C4-2B (cell line): Measurements from ENCODE around the gene PHACTR1.

Experiments used
- H3K27ac ChIP-seq: fragments of 450-650 bp; 2 replicates; pipeline ENCODE4 v1.5.1; 2017
- ZFX ChIP-seq: fragments of 450-650 bp; IDR thresholded peaks from 2 replicates; pipeline ENCODE4 v1.6.1; 2017
- TF ChIP-seq, protein P1 (sequence below): fragments of 450-650 bp; conservative IDR thresholded peaks from 2 replicates; pipeline ENCODE4 v1.5.1; 2017; ENCODE audit warnings: mild to moderate bottlenecking

Gene PHACTR1

DNA sequence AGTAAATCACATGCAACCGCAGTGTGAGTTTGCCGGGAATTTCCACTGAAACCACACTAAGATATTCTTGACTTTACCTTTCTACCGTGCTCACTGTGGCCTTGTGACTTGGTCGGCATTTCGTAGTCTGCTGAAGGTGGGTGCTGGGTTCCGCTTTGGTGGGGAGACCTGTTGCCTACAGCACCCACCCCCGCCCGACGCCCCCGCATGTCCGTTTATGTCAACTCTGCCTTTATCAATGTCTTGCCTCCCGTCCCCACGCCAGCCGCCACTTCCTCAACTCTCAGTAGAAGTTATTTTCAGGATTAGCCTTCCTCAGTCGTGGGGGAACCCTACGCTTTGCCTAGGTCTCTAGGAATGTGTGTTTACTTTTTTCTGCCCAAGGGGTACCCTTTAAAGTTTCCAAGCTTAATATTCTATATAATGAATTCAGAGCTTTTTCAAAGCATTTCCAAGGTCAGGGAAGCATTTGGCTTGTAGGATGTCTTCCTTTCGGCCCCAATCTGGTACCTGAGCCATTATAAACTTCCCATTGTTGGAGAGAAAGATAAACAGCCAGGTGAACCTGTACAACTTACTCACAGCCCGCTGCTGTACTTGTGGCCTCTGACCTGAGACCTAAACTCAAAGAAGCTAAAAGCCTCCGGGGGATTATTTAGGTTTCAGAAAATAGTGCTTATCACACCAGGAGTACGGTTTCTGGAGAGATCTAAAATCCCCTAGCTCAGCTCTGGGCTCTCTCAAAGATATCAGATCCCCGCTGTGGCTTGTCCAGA lies 557.6 kb downstream of the PHACTR1 start:
- no peak overlapping the region for H3K27ac ChIP-seq
- no peak for TF ChIP-seq ZFX
- TF ChIP-seq, protein P1, sequence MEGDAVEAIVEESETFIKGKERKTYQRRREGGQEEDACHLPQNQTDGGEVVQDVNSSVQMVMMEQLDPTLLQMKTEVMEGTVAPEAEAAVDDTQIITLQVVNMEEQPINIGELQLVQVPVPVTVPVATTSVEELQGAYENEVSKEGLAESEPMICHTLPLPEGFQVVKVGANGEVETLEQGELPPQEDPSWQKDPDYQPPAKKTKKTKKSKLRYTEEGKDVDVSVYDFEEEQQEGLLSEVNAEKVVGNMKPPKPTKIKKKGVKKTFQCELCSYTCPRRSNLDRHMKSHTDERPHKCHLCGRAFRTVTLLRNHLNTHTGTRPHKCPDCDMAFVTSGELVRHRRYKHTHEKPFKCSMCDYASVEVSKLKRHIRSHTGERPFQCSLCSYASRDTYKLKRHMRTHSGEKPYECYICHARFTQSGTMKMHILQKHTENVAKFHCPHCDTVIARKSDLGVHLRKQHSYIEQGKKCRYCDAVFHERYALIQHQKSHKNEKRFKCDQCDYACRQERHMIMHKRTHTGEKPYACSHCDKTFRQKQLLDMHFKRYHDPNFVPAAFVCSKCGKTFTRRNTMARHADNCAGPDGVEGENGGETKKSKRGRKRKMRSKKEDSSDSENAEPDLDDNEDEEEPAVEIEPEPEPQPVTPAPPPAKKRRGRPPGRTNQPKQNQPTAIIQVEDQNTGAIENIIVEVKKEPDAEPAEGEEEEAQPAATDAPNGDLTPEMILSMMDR, result no peak

DNA sequence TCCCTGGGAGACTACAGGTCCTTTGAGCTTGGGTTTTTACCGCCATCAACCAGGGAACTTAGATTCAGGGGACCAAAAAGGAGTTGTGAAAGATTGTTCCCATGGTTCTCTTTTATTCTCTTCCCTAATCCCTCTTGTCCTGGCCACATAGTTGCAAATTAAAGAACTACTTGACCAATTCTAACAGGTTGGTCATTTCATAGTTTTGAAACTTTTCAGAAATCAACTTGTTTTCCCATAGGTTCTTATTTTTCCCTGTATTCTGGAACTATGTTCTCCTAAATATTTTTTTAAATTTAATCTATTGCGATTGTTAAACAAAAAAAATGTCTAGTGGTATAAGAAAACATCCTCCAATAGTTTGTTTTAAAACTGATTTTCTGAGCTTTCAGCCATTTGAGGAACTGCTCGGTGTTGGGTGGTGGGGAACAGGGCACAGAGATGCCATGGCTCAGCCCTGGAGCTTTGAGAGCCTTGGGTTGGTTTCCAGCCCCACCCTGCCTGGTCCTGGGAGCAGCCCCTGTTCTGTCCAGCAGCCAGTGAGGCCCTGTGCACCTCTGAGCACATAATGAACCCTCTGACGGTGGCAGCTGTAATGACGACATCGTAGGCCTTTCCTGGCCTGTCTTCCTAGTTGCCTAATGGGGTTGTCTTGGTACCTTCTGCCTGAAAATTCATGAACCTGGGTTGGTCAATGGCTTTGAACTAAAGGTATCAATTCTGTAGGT lies 558.3 kb downstream of the PHACTR1 start:
- no peak overlapping the region for H3K27ac ChIP-seq

DNA sequence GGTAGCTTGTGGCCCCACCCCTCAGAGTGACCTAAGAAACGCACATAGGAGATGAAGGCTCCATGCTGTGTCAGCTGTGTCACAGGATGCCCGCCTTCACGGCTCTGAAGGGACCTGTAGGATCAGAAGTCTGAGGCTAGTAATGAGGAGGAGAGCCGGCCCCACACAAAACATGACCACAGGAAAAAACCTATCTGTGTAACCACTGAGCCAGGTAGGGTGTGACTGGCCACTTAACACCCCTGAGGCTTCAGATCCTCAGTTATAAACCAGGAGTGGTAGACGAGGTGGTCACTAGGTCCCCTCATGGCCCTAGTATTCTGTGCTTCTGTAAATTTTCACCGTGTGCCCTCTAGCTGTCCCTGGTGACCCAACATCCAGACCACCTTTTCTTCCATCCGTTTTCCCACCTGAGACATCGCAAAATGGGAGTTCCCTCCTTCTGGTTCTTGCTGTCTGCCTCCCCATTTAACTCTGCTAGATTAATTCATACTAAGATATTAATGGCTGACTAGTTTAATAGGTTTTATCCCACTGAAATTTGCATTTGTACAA lies 558.9 kb downstream of the PHACTR1 start:
- no peak overlapping the region for H3K27ac ChIP-seq
- TF ChIP-seq ZFX, result no peak
- TF ChIP-seq, protein P1, result no peak

More for the DNA sequence above, 558.3 kb downstream of the PHACTR1 start:
- TF ChIP-seq ZFX, result no peak
- TF ChIP-seq, protein P1, result no peak

DNA sequence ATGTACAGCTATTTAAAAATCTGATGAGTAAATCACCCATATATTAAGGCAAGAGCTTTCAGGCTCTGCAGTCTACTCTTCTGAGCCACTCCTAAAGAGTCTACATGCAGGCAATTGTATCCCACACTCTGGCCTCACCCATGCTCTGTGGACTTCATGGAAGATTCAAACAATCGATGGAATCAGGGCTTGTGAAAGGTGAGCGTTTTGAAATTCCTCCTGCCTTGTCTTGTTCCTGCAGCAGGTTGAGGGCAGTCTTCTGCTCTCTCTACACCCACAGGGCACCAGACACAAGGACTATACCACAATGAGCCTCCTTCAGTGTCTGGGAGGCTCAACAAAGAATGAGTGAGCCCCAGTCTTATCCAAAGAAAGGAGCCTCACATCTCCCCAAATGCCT lies 560.7 kb downstream of the PHACTR1 start:
- no peak for TF ChIP-seq ZFX
- TF ChIP-seq, protein P1, result no peak
- no peak overlapping the region for H3K27ac ChIP-seq

DNA sequence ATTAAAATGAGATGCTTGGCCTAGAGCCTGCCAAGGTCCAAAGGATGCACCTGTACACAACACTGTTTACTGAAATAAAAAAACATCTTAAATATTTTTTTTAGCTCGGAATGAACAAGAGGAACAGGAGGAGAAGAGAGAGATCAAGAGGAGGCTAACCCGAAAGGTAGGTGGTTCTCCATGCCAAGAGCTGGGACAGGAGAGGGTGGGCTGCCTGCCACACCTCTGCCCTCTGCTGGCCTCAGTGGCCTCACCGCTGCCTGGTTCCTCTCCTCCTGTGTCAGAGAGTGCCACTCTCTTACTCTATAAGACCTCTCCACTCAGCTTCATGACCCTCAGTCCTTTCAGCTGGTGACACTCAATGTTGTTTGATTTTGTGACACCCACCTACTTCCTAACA lies 561.6 kb downstream of the PHACTR1 start:
- TF ChIP-seq, protein P1, result no peak; the same call in 1 of the 2 replicates
- TF ChIP-seq ZFX, result no peak
- no peak overlapping the region for H3K27ac ChIP-seq

DNA sequence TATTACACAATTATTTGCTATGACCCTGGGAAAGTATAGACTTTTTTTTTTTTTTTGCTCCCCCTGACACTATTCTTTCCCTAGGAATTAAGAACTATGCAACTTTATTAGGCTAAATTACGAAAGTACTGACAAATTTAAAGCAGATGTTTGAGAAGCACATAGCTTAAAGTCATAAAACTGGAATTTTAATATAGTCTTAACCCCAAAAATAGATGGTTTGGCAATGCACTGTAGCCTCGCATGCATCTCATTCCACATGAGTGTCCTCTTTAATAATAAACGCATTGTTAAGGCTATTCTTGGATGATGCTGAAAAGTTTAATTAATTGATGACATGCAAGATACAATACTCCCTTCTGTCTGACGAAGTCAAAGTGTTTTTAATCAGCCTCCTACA lies 562.4 kb downstream of the PHACTR1 start:
- H3K27ac ChIP-seq, result no peak overlapping the region
- TF ChIP-seq, protein P1, result no peak
- no peak for TF ChIP-seq ZFX

DNA sequence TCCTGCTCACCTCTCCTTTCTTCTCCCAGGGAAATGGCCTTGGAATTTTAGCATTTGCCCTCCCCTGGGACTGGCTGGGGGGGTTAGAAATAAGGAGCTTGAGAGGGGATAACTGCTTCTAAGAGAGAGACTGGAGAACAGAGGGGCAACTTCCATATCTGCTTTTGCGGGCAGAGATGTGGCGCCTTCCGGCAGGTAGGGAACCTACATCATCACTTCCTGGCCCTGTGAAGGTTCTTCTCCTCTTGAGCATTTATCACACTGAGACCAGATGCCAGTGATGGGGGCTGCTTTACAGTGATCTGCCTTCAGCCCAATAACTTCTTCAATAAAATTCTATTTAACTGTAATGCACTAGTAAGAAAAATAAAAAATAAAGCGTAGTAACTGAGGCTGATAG lies 563.7 kb downstream of the PHACTR1 start:
- TF ChIP-seq ZFX, result no peak
- TF ChIP-seq, protein P1, result no peak
- no peak overlapping the region for H3K27ac ChIP-seq
